Sigmoid colon (tissue), 7 donors: ENCODE measurements around the gene EMC6. TPM values are rescaled to one million over a fixed set of nuclear protein-coding genes. Genes with fewer than 3 reads are reported as not detected.
A peak's percentile ranks its signal among the peaks of the same experiment; 100 is the strongest.

Experiments
- DNase-seq: peaks from one replicate; pipeline ENCODE4 v3.0.0-alpha.2; 2019
- H3K27ac ChIP-seq, 4 donors: fragments of 200-600 bp; sonication (generic); one replicate each; pipeline ENCODE4 v1.5.1; 2016 to 2019; ENCODE audit warnings: mild to moderate bottlenecking in 1 of 4
- H3K27me3 ChIP-seq, 3 donors: fragments of 200-600 bp; sonication (generic); one replicate each; pipeline ENCODE4 v1.5.1; 2019; ENCODE audit warnings: mild to moderate bottlenecking in 1 of 3
- H3K36me3 ChIP-seq, 4 donors: fragments of 200-600 bp; sonication (generic); one replicate each; pipeline ENCODE4 v1.5.1; 2016 to 2019
- H3K4me1 ChIP-seq, 4 donors: fragments of 200-600 bp; sonication (generic); one replicate each; pipeline ENCODE4 v1.5.1; 2017 to 2019
- H3K4me3 ChIP-seq, 4 donors: fragments of 200-600 bp; sonication (generic); one replicate each; pipeline ENCODE4 v1.5.1; 2017 to 2019; ENCODE audit warnings: mild to moderate bottlenecking in 2 of 4, moderate library complexity in 1 of 4
- H3K9me3 ChIP-seq, 4 donors: fragments of 200-600 bp in 3 of 4; sonication (generic) in 3 of 4; one replicate each; pipeline versions ENCODE4 v1.5.1 to v1.6.1; 2013 to 2019
- EP300 ChIP-seq, 4 donors: sonication (generic); formaldehyde crosslinking; IDR thresholded peaks; one replicate each; pipeline ENCODE4 v1.6.1; 2017; ENCODE audit warnings: antibody characterized with exemption in 4 of 4
- POLR2A ChIP-seq, 2 donors: fragments of 450-650 bp; IDR thresholded peaks; one replicate each; pipeline ENCODE4 v1.6.1; 2016; ENCODE audit warnings: antibody characterized with exemption in 2 of 2, mild to moderate bottlenecking in 2 of 2, moderate library complexity in 2 of 2
- POLR2AphosphoS5 ChIP-seq, 4 donors: sonication (generic); formaldehyde crosslinking; IDR thresholded peaks; one replicate each; pipeline ENCODE4 v1.6.1; 2017; ENCODE audit warnings: antibody characterized with exemption in 4 of 4
- WGBS, 2 donors: extraction: QIAGEN DNeasy Blood & Tissue Kit; methylation state at CpG; one replicate each; pipeline ENCODE4 v1.1.7; 2013; 5-methylcytosine and 5-hydroxymethylcytosine counted together
- intact Hi-C: fragments of 100-400 bp; cut with DNase I; formaldehyde crosslinking; loops from one replicate; pipeline ENCODE4 v1.15.1; 2023
- polyA plus RNA-seq, 3 donors: library from polyadenylated mRNA; stranded (reverse); fragments of 200-250 nt; gene quantifications; one replicate each; pipeline ENCODE4 v1.2.3, GENCODE V29; 2013
- total RNA-seq, 4 donors: library from RNA; depleted of rRNA; stranded (reverse); fragments of >200 nt; gene quantifications; one replicate each; pipeline ENCODE4 v1.1.0, GENCODE V29; 2016
- TF ChIP-seq, protein P1 (sequence below), 4 experiments: fragments of 450-650 bp in 3 of 4; fragments of 200-600 bp in 1 of 4; IDR thresholded peaks; one replicate each; pipeline ENCODE4 v1.5.1; 2016 to 2019; ENCODE audit warnings: antibody characterized with exemption in 4 of 4, mild to moderate bottlenecking in 3 of 4, moderate library complexity in 2 of 4
- donor health status: healthy with polysubstance abuse.
- donor health status: Bipolar disorder and iron deficiency.
- donor health status: healthy.

Gene EMC6
- total and polyA plus RNA-seq, 7 donors = 4.4 to 90.5 (median 21.7) TPM

DNA sequence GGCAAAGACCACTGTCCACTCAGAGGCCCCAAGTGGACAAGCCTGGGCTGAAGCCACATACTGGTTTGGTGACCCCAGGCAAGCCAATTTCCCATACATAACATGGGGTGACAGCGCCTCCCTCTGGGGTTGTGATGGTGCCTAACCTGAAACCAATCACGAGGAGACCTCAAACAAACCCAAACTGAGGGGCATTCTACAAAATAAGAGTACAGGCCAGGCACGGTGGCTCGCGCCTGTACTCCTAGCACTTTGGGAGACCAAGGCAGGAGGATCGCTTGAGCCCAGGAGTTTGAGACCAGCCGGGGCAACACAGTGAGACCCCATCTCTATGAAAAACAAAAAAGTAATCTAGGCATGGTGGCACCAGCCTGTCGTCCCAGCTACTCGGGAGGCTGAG, 23.7 kb downstream of the EMC6 start:
- 82 to 87% methylated on average over 9 of the region's 9 CpGs for WGBS, 2 donors
- Histone ChIP-seq H3K27ac (no peak overlapping the region), H3K4me1 (peaks cover 0 to 18% (median 15%) of the 10 kb centered on the region in 4 donors), H3K27me3 (peaks cover 12 to 83% (median 77%) of the 10 kb centered on the region in 3 donors), H3K9me3 (no peaks in the 10 kb centered on the region), H3K36me3 (no peaks in the 10 kb centered on the region), H3K4me3 (no peak overlapping the region)
- DNase-seq = no peak
- TF ChIP-seq, protein P1, sequence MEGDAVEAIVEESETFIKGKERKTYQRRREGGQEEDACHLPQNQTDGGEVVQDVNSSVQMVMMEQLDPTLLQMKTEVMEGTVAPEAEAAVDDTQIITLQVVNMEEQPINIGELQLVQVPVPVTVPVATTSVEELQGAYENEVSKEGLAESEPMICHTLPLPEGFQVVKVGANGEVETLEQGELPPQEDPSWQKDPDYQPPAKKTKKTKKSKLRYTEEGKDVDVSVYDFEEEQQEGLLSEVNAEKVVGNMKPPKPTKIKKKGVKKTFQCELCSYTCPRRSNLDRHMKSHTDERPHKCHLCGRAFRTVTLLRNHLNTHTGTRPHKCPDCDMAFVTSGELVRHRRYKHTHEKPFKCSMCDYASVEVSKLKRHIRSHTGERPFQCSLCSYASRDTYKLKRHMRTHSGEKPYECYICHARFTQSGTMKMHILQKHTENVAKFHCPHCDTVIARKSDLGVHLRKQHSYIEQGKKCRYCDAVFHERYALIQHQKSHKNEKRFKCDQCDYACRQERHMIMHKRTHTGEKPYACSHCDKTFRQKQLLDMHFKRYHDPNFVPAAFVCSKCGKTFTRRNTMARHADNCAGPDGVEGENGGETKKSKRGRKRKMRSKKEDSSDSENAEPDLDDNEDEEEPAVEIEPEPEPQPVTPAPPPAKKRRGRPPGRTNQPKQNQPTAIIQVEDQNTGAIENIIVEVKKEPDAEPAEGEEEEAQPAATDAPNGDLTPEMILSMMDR (IDR thresholded peaks at IDR 0.05) = no peak
- TF ChIP-seq POLR2AphosphoS5 (IDR thresholded peaks at IDR 0.05) (no peak), POLR2A (IDR thresholded peaks at IDR 0.05) (no peak), EP300 (IDR thresholded peaks at IDR 0.05) (no peak)
- intact Hi-C loops = no loop called here

DNA sequence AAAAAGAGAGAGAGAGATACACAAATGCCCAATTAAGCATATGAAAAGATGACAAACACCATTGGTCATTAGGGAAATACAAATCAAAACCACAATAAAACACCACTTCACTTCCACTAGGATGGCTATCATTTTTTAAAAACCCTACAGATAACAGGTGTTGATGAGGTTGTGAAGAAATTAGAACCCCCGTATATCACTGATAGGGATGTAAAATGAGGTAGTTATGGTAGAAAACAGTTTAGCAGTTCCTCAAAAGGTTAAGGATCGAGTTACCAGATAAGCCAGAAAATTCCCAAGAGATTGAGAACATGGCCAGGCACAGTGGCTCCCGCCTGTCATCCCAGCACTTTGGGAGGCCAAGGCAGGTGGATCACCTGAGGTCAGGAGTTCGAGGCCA, 24.5 kb downstream of the EMC6 start:
- intact Hi-C loops = no loop called here
- H3K4me1 ChIP-seq = peaks cover 0 to 18% (median 15%) of the 10 kb centered on the region in 4 donors
- TF ChIP-seq, protein P1 (IDR thresholded peaks at IDR 0.05) = no peak
- no peak for TF ChIP-seq POLR2AphosphoS5 (IDR thresholded peaks at IDR 0.05)
- TF ChIP-seq EP300 (IDR thresholded peaks at IDR 0.05) = no peak
- TF ChIP-seq POLR2A (IDR thresholded peaks at IDR 0.05) = no peak
- peaks cover 11 to 87% (median 77%) of the 10 kb centered on the region in 3 donors for H3K27me3 ChIP-seq
- 53 to 56% methylated on average over 4 of the region's 4 CpGs for WGBS, 2 donors
- peaks cover 0 to 5% (median under 1%) of the 10 kb centered on the region in 4 donors for H3K9me3 ChIP-seq
- H3K4me3 ChIP-seq = no peak overlapping the region
- H3K27ac ChIP-seq = no peak overlapping the region
- DNase-seq = no peak
- no peaks in the 10 kb centered on the region for H3K36me3 ChIP-seq

DNA sequence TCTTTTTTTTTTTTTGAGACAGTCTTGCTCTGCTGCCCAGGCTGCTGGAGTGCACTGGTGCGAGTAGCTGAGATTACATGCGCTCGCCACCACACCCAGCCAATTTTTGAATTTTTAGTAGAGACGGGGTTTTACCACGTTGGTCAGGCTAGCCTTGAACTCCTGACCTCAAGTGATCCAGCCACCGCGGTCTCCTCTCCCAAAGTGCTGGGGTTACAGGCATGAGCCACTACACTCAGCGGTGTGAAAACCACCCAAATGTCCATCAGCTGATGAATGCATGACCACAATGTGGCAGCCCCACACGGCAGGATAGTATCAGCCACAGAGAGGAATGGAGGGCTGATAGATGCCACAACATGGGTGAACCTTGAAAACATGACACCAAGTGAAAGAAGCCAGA, 25.2 kb downstream of the EMC6 start:
- peaks cover 8 to 81% (median 74%) of the 10 kb centered on the region in 3 donors for H3K27me3 ChIP-seq
- 56 to 59% methylated on average over 9 of the region's 9 CpGs for WGBS, 2 donors
- no peak overlapping the region for H3K4me3 ChIP-seq
- TF ChIP-seq, protein P1 (IDR thresholded peaks at IDR 0.05) = no peak
- TF ChIP-seq POLR2AphosphoS5 (IDR thresholded peaks at IDR 0.05) (no peak), POLR2A (IDR thresholded peaks at IDR 0.05) (no peak), EP300 (IDR thresholded peaks at IDR 0.05) (no peak)
- H3K27ac ChIP-seq = no peak overlapping the region
- DNase-seq = no peak
- peaks cover 0 to 5% (median 2%) of the 10 kb centered on the region in 4 donors for H3K9me3 ChIP-seq
- intact Hi-C loops = no loop called here
- H3K4me1 ChIP-seq = peaks cover 0 to 18% (median 15%) of the 10 kb centered on the region in 4 donors
- H3K36me3 ChIP-seq = no peaks in the 10 kb centered on the region

DNA sequence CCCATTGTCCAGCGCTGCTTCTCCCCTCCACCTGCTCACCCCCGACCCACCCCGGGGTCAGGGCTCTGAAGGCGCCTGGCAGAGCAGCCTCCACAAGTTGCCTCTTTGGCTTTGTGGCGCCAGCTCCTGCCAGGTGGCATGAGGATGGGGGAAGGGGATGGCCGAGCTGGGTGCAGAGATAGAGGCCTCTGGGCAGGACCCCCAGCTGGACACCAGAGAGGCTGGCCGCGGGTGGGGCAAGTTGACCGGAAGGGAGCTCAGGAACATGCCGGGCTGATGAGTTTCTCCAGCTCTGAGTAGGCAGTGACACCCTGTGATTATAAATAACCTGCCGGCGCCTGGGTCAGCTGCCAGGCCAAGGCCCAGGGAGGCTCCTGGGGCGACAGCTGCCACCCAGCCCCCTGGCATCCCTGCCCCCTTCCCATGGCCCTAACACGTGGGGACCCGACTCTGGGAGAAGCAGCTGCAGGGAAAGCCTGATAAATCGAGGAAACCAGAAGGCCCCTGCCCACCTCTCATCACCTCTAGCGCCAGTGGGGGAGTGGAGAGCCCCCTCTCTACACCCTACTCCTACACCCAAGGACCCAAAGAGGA, 26.6 kb downstream of the EMC6 start:
- peak overlapping the region in 3 of 4 donors; percentile 16 to 54 (median 50) for H3K4me3 ChIP-seq
- H3K4me1 ChIP-seq = peaks cover 0 to 18% (median 15%) of the 10 kb centered on the region in 4 donors
- no peak for TF ChIP-seq EP300 (IDR thresholded peaks at IDR 0.05)
- TF ChIP-seq, protein P1 (IDR thresholded peaks at IDR 0.05) = no peak
- TF ChIP-seq POLR2A (IDR thresholded peaks at IDR 0.05) = no peak
- WGBS, 2 donors = 9 to 10% methylated on average over 17 of the region's 17 CpGs
- intact Hi-C loops = no loop called here
- H3K27me3 ChIP-seq = peaks cover 8 to 78% (median 63%) of the 10 kb centered on the region in 3 donors
- H3K36me3 ChIP-seq = no peaks in the 10 kb centered on the region
- DNase-seq = no peak
- peaks cover 0 to 5% (median 2%) of the 10 kb centered on the region in 4 donors for H3K9me3 ChIP-seq
- H3K27ac ChIP-seq = no peak overlapping the region
